Keratinocyte (primary cell): ENCODE data around the gene TPRN. TPM values are rescaled to one million over a fixed set of nuclear protein-coding genes. Genes with fewer than 3 reads are reported as not detected.

ENCODE experiments used
- DNase-seq: peaks from one replicate; pipeline ENCODE4 v3.0.0-alpha.2; 2011; ENCODE audit warnings: low read depth, missing footprints, low spot score
- FAIRE-seq: peaks from 2 replicates; lab custom pipeline; 2011; peaks lifted over from hg19 to GRCh38; lab: Jason Lieb, UNC
- H2AFZ ChIP-seq: 2 replicates; pipeline ENCODE4 v1.6.0; 2012; ENCODE audit warnings: low read length, control low read depth, inconsistent platforms; ENCODE audit not compliant: control insufficient read depth
- H3K27ac ChIP-seq: 2 replicates; pipeline ENCODE4 v1.5.1; 2011; ENCODE audit warnings: low read length; ENCODE audit not compliant: control insufficient read depth, insufficient read depth
- H3K27me3 ChIP-seq: 3 replicates; pipeline ENCODE4 v1.6.0; 2011; ENCODE audit warnings: low read length; ENCODE audit not compliant: control insufficient read depth, insufficient read depth; ENCODE audit errors: extremely low read depth
- H3K36me3 ChIP-seq, 2 experiments: 2 replicates in 1 of 2; 3 replicates in 1 of 2; pipeline ENCODE4 v1.5.1; 2011; ENCODE audit warnings: low read length in 2 of 2, mild to moderate bottlenecking in 1 of 2; ENCODE audit not compliant: control insufficient read depth in 2 of 2, insufficient read depth in 2 of 2; ENCODE audit errors: extremely low read depth in 1 of 2
- H3K4me1 ChIP-seq: 3 replicates; pipeline ENCODE4 v1.5.1; 2011; ENCODE audit warnings: low read length; ENCODE audit not compliant: control insufficient read depth, insufficient read depth; ENCODE audit errors: extremely low read depth
- H3K4me2 ChIP-seq: 3 replicates; pipeline ENCODE4 v1.6.0; 2011; ENCODE audit warnings: low read depth, low read length; ENCODE audit not compliant: control insufficient read depth, insufficient read depth; ENCODE audit errors: extremely low read depth
- H3K4me3 ChIP-seq, 3 experiments: fragments of 200-600 bp in 1 of 3; sonication (generic) in 1 of 3; 2 replicates in 2 of 3; 3 replicates in 1 of 3; pipeline ENCODE4 v1.5.1; 2011 to 2016; ENCODE audit warnings: low read length in 3 of 3, mild to moderate bottlenecking in 3 of 3, control low read depth in 2 of 3, inconsistent platforms in 1 of 3, low read depth in 1 of 3, mixed read lengths in 1 of 3, mixed run types in 1 of 3, moderate library complexity in 1 of 3; ENCODE audit not compliant: control insufficient read depth in 2 of 3, insufficient read depth in 2 of 3; ENCODE audit errors: extremely low read depth in 1 of 3
- H3K79me2 ChIP-seq: 2 replicates; pipeline ENCODE4 v1.6.0; 2012; ENCODE audit warnings: low read length; ENCODE audit not compliant: control insufficient read depth, insufficient read depth
- H3K9ac ChIP-seq: 3 replicates; pipeline ENCODE4 v1.6.0; 2011; ENCODE audit warnings: low read length; ENCODE audit not compliant: control insufficient read depth, insufficient read depth; ENCODE audit errors: extremely low read depth
- H3K9me1 ChIP-seq: 3 replicates; pipeline ENCODE4 v1.6.0; 2011; ENCODE audit warnings: low read length; ENCODE audit not compliant: control insufficient read depth, insufficient read depth; ENCODE audit errors: extremely low read depth
- H3K9me3 ChIP-seq: 2 replicates; pipeline ENCODE4 v1.5.1; 2012; ENCODE audit warnings: low read depth, low read length; ENCODE audit not compliant: control insufficient read depth
- H4K20me1 ChIP-seq: 3 replicates; pipeline ENCODE4 v1.6.0; 2011; ENCODE audit warnings: low read length; ENCODE audit not compliant: control insufficient read depth, insufficient read depth; ENCODE audit errors: extremely low read depth
- EZH2 ChIP-seq: IDR thresholded peaks from one replicate; pipeline ENCODE4 v1.6.1; 2012; ENCODE audit warnings: inconsistent platforms, mild to moderate bottlenecking, low read length, moderate library complexity
- dilution Hi-C: fragments of 300-500 bp; cut with MboI; formaldehyde crosslinking; loops from one replicate; pipeline ENCODE4 v1.7.0; 2020; ENCODE audit warnings: low sequenced_read_pairs; ENCODE audit not compliant: extremely low pct_ligation_motif_present
- polyA plus RNA-seq, 5 experiments: library from polyadenylated mRNA; depleted of rRNA in 3 of 5; stranded (reverse) in 3 of 5; stranded (forward) in 1 of 5; unstranded in 1 of 5; fragments of >200 nt; gene quantifications; 1 replicate in 1 of 5; 2 replicates in 3 of 5; 3 replicates in 1 of 5; pipeline versions ENCODE4 v1.2.1 to v1.2.3, GENCODE V29; 2011 to 2012; ENCODE audit warnings: missing spikeins in 2 of 5, low read depth in 1 of 5, low replicate concordance in 1 of 5
- TF ChIP-seq, protein P1 (sequence below), 3 experiments: IDR thresholded peaks in 1 of 3; conservative IDR thresholded peaks in 1 of 3; optimal IDR thresholded peaks in 1 of 3; 2 replicates in 2 of 3; 3 replicates in 1 of 3; pipeline versions ENCODE3 to v1.5.1; 2011; ENCODE audit warnings: low read length in 3 of 3, mild to moderate bottlenecking in 3 of 3, moderate library complexity in 2 of 3, control low read depth in 1 of 3, inconsistent platforms in 1 of 3; ENCODE audit not compliant: insufficient read depth in 2 of 3; ENCODE audit errors: extremely low read depth in 1 of 3

The TPRN gene
- polyA plus RNA-seq, 1 donor (not counting 4 experiments of a cell fraction or from before 2014, with no cell fraction given), result 1.1 TPM

GRCh38 chr9:137222190-137223077 lies 21.9 kb upstream of the TPRN start, which contains the start of gene RNF208:
TSS of gene RNF208 (minus strand) at chr9:137222240. CDS start at chr9:137221212, 1,028 bp downstream.
- H3K4me2 ChIP-seq, result peak within 1 kb of the TSS; percentile 83
- peak within 1 kb of the TSS; percentile 64 to 81 (median 65) for H3K4me3 ChIP-seq
- H3K4me1 ChIP-seq, result peaks cover 48% of the 10 kb centered on the region
- no peaks in the 10 kb centered on the region for H4K20me1 ChIP-seq
- no peaks in the 10 kb centered on the region for H3K9me1 ChIP-seq
- dilution Hi-C loops, result no loop called here
- H3K9me3 ChIP-seq, result no peaks in the 10 kb centered on the region
- H2AFZ ChIP-seq, result peak within 1 kb of the TSS; percentile 52
- no peaks in the 10 kb centered on the region for H3K79me2 ChIP-seq
- H3K36me3 ChIP-seq, result no peaks in the 10 kb centered on the region
- TF ChIP-seq, protein P1, sequence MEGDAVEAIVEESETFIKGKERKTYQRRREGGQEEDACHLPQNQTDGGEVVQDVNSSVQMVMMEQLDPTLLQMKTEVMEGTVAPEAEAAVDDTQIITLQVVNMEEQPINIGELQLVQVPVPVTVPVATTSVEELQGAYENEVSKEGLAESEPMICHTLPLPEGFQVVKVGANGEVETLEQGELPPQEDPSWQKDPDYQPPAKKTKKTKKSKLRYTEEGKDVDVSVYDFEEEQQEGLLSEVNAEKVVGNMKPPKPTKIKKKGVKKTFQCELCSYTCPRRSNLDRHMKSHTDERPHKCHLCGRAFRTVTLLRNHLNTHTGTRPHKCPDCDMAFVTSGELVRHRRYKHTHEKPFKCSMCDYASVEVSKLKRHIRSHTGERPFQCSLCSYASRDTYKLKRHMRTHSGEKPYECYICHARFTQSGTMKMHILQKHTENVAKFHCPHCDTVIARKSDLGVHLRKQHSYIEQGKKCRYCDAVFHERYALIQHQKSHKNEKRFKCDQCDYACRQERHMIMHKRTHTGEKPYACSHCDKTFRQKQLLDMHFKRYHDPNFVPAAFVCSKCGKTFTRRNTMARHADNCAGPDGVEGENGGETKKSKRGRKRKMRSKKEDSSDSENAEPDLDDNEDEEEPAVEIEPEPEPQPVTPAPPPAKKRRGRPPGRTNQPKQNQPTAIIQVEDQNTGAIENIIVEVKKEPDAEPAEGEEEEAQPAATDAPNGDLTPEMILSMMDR (optimal IDR thresholded peaks at IDR 0.05 in 1 of 3, IDR thresholded peaks at IDR 0.05 in 1 of 3, conservative IDR thresholded peaks at IDR 0.05 in 1 of 3; ENCODE audit: extremely low read depth in 1 of 3, insufficient read depth in 2 of 3, low read length in 3 of 3), result no peak
- no peak for TF ChIP-seq EZH2
- H3K27me3 ChIP-seq, result no peaks in the 10 kb centered on the region
- peak within 1 kb of the TSS; percentile 58 for H3K9ac ChIP-seq
- no peak for DNase-seq
- FAIRE-seq, result no peak
- peak within 1 kb of the TSS; percentile 40 for H3K27ac ChIP-seq

DNA sequence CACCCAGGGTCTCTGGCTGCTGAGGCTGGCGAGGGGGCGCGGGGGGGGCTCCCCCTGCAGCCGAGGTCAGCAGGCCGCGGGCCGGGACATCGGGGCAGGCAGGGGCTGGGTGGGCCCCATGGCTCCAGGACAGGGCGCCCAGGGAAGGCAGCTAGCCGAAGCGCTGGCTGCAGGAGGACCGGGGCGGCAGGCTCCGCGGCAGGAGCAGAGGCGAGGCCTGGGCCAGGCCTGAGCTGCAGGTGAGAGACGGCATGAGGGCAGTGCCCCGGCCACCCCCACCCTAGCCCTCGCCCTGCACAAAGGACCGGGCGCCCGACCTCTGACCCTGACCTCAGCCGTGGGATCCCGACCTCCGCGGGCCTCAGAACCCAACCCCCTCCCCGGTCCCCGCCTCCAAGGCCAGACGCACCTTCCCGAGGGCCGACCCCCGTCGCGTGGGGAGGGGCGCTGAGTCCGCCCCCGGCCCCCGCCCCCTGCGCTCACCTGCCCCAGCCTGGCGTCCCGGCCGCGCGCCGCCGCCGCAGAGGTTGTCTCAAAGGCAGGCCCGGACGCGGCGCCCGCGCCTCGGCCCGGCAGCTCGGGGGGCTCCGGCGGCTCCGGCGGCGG lies 21.1 kb upstream of the TPRN start:
- DNase-seq (no peak), FAIRE-seq (no peak)
- Histone ChIP-seq H3K36me3 (peaks cover 0 to 2% of the 10 kb centered on the region in 2 experiments), H3K9me3 (no peaks in the 10 kb centered on the region), H3K4me1 (peaks cover 48% of the 10 kb centered on the region), H3K27ac (no peak overlapping the region), H3K9me1 (no peaks in the 10 kb centered on the region), H3K4me2 (no peak overlapping the region), H3K9ac (no peak overlapping the region), H3K79me2 (no peaks in the 10 kb centered on the region), H2AFZ (no peak overlapping the region), H3K4me3 (no peak overlapping the region), H3K27me3 (no peaks in the 10 kb centered on the region), H4K20me1 (no peaks in the 10 kb centered on the region)
- TF ChIP-seq EZH2, result no peak
- TF ChIP-seq, protein P1 (optimal IDR thresholded peaks at IDR 0.05 in 1 of 3, IDR thresholded peaks at IDR 0.05 in 1 of 3, conservative IDR thresholded peaks at IDR 0.05 in 1 of 3; ENCODE audit: extremely low read depth in 1 of 3, insufficient read depth in 2 of 3, low read length in 3 of 3), result no peak
- dilution Hi-C loops, result no loop called here
